AG04450 (cell line): ENCODE data around the gene BAG1. TPM values are rescaled to one million over a fixed set of nuclear protein-coding genes. Genes with fewer than 3 reads are reported as not detected.

Source experiments
- CTCF ChIA-PET: fragments of 300-600, 350-600 bp; formaldehyde crosslinking; extraction: SDS; loops from one replicate; lab custom pipeline; 2022; ENCODE audit warnings: antibody characterized with exemption, inconsistent platforms; lab: Charles Lee
- POLR2A ChIA-PET: fragments of 350-600 bp; formaldehyde crosslinking; extraction: SDS; loops from one replicate; lab custom pipeline; 2021; ENCODE audit warnings: antibody characterized with exemption, inconsistent platforms; lab: Yijun Ruan, JAX
- DNase-seq: peaks from one replicate; pipeline ENCODE4 v3.0.0-alpha.2; 2011; ENCODE audit warnings: low read depth, low spot score
- H3K27ac ChIP-seq: one replicate; pipeline ENCODE4 v1.5.1; 2012; ENCODE audit warnings: low read depth, low read length, control low read depth
- H3K27me3 ChIP-seq: one replicate; pipeline ENCODE4 v1.6.0; 2012; ENCODE audit warnings: low read length; ENCODE audit not compliant: control insufficient read depth, insufficient read depth
- H3K4me3 ChIP-seq: 2 replicates; pipeline ENCODE4 v1.5.1; 2011; ENCODE audit warnings: mild to moderate bottlenecking, low read depth, low read length, control low read depth
- H3K9me3 ChIP-seq: 2 replicates; pipeline ENCODE4 v1.5.1; 2012; ENCODE audit warnings: low read length; ENCODE audit not compliant: control insufficient read depth, insufficient read depth
- CTCF ChIP-seq: IDR thresholded peaks from 2 replicates; pipeline ENCODE4 v1.5.1; 2011; ENCODE audit warnings: low read depth, low read length, control low read depth, inconsistent platforms
- polyA plus RNA-seq: library from polyadenylated mRNA; depleted of rRNA; stranded (reverse); fragments of >200 nt; gene quantifications from 2 replicates; pipeline ENCODE4 v1.2.3, GENCODE V29; 2011

BAG1 gene
- polyA plus RNA-seq, 1 experiment = 31.7 TPM

GRCh38 chr9:33290247-33291030 lies 25.9 kb upstream of the BAG1 start, which contains the start of gene NFX1:
NFX1 (plus strand) TSS chr9:33290516; CDS start chr9:33290573, 57 bp downstream.
- TF ChIP-seq CTCF = no peak
- ChIA-PET POLR2A (interaction anchor here (0.6 to 2.1 kb wide), 18 partner anchors 10 to 430 kb away, joined by 3 to 37 read pairs (median 4); partner anchors contain the start of genes B4GALT1, BAG1, CHMP5 and DNAJA1), CTCF (interaction anchor here (0.7 to 1.3 kb wide), 6 partner anchors 10 to 220 kb away, joined by 3 to 5 read pairs (median 4); no protein-coding TSS in a partner anchor)
- H3K27ac ChIP-seq = peak within 1 kb of the TSS; percentile 100
- peak; percentile 97 for DNase-seq
- peaks cover 4% of the 10 kb centered on the region; the same call in 1 of the 2 replicates for H3K9me3 ChIP-seq
- H3K4me3 ChIP-seq = peak within 1 kb of the TSS; percentile 97
- H3K27me3 ChIP-seq = no peaks in the 10 kb centered on the region

GRCh38 chr9:33289936-33290246 lies 25.4 kb upstream of the BAG1 start:
- CTCF ChIA-PET = interaction anchor here (0.7 to 1.0 kb wide), 4 partner anchors 9 to 220 kb away, joined by 3 to 5 read pairs (median 4); no protein-coding TSS in a partner anchor
- TF ChIP-seq CTCF = no peak
- Histone ChIP-seq H3K27ac (peak overlapping the region; percentile 100), H3K4me3 (peak overlapping the region; percentile 97), H3K27me3 (no peaks in the 10 kb centered on the region), H3K9me3 (peaks cover 4% of the 10 kb centered on the region; the same call in 1 of the 2 replicates)
- POLR2A ChIA-PET = interaction anchor here (0.6 to 2.1 kb wide), 16 partner anchors 11 to 430 kb away, joined by 3 to 37 read pairs (median 4); partner anchors contain the start of genes BAG1, CHMP5, DNAJA1 and NOL6
- no peak for DNase-seq

- no peak for DNase-seq
- no peak for TF ChIP-seq CTCF
- H3K27ac ChIP-seq = peak overlapping the region; percentile 100
- peaks cover 4% of the 10 kb centered on the region; the same call in 1 of the 2 replicates for H3K9me3 ChIP-seq
- ChIA-PET POLR2A (interaction anchor here (0.6 to 2.1 kb wide), 11 partner anchors 11 to 265 kb away, joined by 3 to 37 read pairs (median 4); partner anchors contain the start of genes BAG1, CHMP5, DNAJA1 and NOL6), CTCF (interaction anchor here (1.0 kb wide), 3 partner anchors 9 to 178 kb away, joined by 3 to 4 read pairs (median 3); no protein-coding TSS in a partner anchor)
- peak overlapping the region; percentile 97; the same call in 1 of the 2 replicates for H3K4me3 ChIP-seq
- H3K27me3 ChIP-seq = no peaks in the 10 kb centered on the region
These were observed 25.0 kb upstream of the BAG1 start for GRCh38 chr9:33289496-33289895.

GRCh38 chr9:33288828-33289483 lies 24.4 kb upstream of the BAG1 start:
- Histone ChIP-seq H3K4me3 (no peak overlapping the region), H3K27ac (peak overlapping the region; percentile 100), H3K9me3 (peaks cover 4% of the 10 kb centered on the region; the same call in 1 of the 2 replicates), H3K27me3 (no peaks in the 10 kb centered on the region)
- CTCF ChIA-PET = interaction anchor here (1.9 kb wide), 1 partner anchor 164 kb away, joined by 16 read pairs; no protein-coding TSS in a partner anchor
- DNase-seq = no peak
- TF ChIP-seq CTCF = no peak
- POLR2A ChIA-PET = interaction anchor here (2.1 kb wide), 1 partner anchor 32 kb away, joined by 37 read pairs; no protein-coding TSS in a partner anchor
